Stomach (tissue), 4 donors: ENCODE data around the gene MUC15.

Experiments used
- POLR2A ChIP-seq, 4 donors: fragments of 450-650 bp; IDR thresholded peaks; one replicate each; pipeline ENCODE4 v1.6.1; 2016; ENCODE audit warnings: antibody characterized with exemption in 4 of 4, control low read depth in 2 of 4, mild to moderate bottlenecking in 1 of 4, moderate library complexity in 1 of 4
- TF ChIP-seq, protein P1 (sequence below), 7 experiments: fragments of 450-650 bp in 4 of 7; fragments of 200-600 bp in 3 of 7; sonication (generic) in 3 of 7; IDR thresholded peaks; one replicate each; pipeline ENCODE4 v1.5.1; 2016 to 2019; ENCODE audit warnings: antibody characterized with exemption in 7 of 7, control low read depth in 2 of 7, mild to moderate bottlenecking in 1 of 7

DNA sequence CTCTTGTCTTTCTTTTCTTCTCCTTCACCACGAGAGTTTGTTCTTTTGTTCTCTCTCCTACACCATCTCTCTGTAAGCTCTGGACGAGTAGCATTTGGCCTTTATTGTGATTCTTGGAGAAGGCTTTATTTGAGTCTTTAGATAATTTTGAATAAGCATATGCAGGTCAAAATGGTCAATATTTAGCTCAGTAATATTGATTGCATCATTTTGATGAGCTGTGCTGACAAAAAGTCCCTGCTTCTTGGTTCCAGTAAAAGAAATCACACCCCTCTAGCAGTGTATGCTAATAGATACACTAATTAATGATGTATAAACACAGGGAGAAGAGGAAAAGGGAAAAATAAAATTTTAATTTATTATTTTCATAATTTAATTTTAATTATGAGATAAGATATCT, 25.8 kb upstream of the MUC15 start:
- TF ChIP-seq POLR2A (IDR thresholded peaks at IDR 0.05): no peak
- TF ChIP-seq, protein P1, sequence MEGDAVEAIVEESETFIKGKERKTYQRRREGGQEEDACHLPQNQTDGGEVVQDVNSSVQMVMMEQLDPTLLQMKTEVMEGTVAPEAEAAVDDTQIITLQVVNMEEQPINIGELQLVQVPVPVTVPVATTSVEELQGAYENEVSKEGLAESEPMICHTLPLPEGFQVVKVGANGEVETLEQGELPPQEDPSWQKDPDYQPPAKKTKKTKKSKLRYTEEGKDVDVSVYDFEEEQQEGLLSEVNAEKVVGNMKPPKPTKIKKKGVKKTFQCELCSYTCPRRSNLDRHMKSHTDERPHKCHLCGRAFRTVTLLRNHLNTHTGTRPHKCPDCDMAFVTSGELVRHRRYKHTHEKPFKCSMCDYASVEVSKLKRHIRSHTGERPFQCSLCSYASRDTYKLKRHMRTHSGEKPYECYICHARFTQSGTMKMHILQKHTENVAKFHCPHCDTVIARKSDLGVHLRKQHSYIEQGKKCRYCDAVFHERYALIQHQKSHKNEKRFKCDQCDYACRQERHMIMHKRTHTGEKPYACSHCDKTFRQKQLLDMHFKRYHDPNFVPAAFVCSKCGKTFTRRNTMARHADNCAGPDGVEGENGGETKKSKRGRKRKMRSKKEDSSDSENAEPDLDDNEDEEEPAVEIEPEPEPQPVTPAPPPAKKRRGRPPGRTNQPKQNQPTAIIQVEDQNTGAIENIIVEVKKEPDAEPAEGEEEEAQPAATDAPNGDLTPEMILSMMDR (IDR thresholded peaks at IDR 0.05): no peak
